ENCODE data around the gene HYAL2. TPM values are rescaled to one million over a fixed set of nuclear protein-coding genes. Genes with fewer than 3 reads are reported as not detected.

HYAL2 gene
- total and polyA plus RNA-seq, 9 of the 15 experiments (the other 6 are each of a cell fraction or from before 2014, with no cell fraction given) = 0.36 to 22.7 (median 11.4) TPM; not detected in 1

- peak; percentile 94 for TF ChIP-seq MBD2 (IDR thresholded peaks at IDR 0.05; ENCODE audit: borderline replicate concordance, low read depth)
- no peak for TF ChIP-seq ZC3H4 (CRISPR knock-in tag; IDR thresholded peaks at IDR 0.05; ENCODE audit: borderline replicate concordance)
- TF ChIP-seq MYC (IDR thresholded peaks at IDR 0.05; ENCODE audit: low read depth, low read length) = no peak
- no peak for TF ChIP-seq MYC (CRISPR knock-in tag; IDR thresholded peaks at IDR 0.05; ENCODE audit: borderline replicate concordance, low read depth)
- no peak for TF ChIP-seq ATF1 (CRISPR knock-in tag; IDR thresholded peaks at IDR 0.05)
- TF ChIP-seq ATF1 (tag; IDR thresholded peaks at IDR 0.05) = 0 out of 2 replicates have a peak, but pooled peaks have one; percentile 32
- peak; percentile 73; the same call in 1 of the 2 replicates for TF ChIP-seq EP400 (IDR thresholded peaks at IDR 0.05)
- TF ChIP-seq TOE1 (IDR thresholded peaks at IDR 0.05; ENCODE audit: borderline replicate concordance) = peak; percentile 100
- TF ChIP-seq TOE1 (CRISPR knock-in tag; IDR thresholded peaks at IDR 0.05; ENCODE audit: borderline replicate concordance, low read depth) = no peak
- TF ChIP-seq CEBPG (CRISPR knock-in tag; IDR thresholded peaks at IDR 0.05) = no peak
- TF ChIP-seq CEBPG (tag; conservative IDR thresholded peaks at IDR 0.05 in 1 of 2, IDR thresholded peaks at IDR 0.05 in 1 of 2) = no peak
- TF ChIP-seq FOXK2 (conservative IDR thresholded peaks at IDR 0.05 in 1 of 2, IDR thresholded peaks at IDR 0.05 in 1 of 2; ENCODE audit: low read depth in 2 of 2) = peak in 1 of 2 experiments; percentile 99; a peak in 2 of 4 replicates
- peak; percentile 100 for TF ChIP-seq FOXM1 (IDR thresholded peaks at IDR 0.05; ENCODE audit: low read depth)
- TF ChIP-seq FOXM1 (CRISPR knock-in tag; IDR thresholded peaks at IDR 0.05; ENCODE audit: low read depth) = no peak
- no peak for TF ChIP-seq ZNF197 (CRISPR knock-in tag; IDR thresholded peaks at IDR 0.05; ENCODE audit: low read depth)
- TF ChIP-seq ZNF592 (IDR thresholded peaks at IDR 0.05) = no peak
- 0 out of 2 replicates have a peak, but pooled peaks have one; percentile 16 for TF ChIP-seq FOSL1 (tag; conservative IDR thresholded peaks at IDR 0.05)
These were observed 1.0 kb downstream of the HYAL2 start (continued) for GRCh38 chr3:50321336-50322114.
